ENCODE measurements around the gene FBXO42. TPM values are rescaled to one million over a fixed set of nuclear protein-coding genes. Genes with fewer than 3 reads are reported as not detected.

FBXO42 gene
- total and polyA plus RNA-seq, 5 donors from 2014 or later, result 13.5 to 23.2 (median 21.7) TPM

GRCh38 chr1:16210581-16210980, 141.7 kb downstream of the FBXO42 start:
- H3K4me1 ChIP-seq (ENCODE audit: control insufficient read depth, insufficient read depth, low read length, poor library complexity, severe bottlenecking), result peaks cover 13% of the 10 kb centered on the region
- peak overlapping the region in 1 of 4 donors; percentile 52 for H3K4me3 Mint-ChIP-seq
- H3K27me3 ChIP-seq (ENCODE audit: control insufficient read depth, insufficient read depth, low read length), result no peaks in the 10 kb centered on the region
- ATAC-seq (ENCODE audit: low read depth in 2 of 2) (no peak), DNase-seq (no peak)
- H3K9me3 Mint-ChIP-seq, result no peaks in the 10 kb centered on the region
- peaks cover 0 to 12% (median 4%) of the 10 kb centered on the region in 4 donors for H3K4me1 Mint-ChIP-seq
- peak overlapping the region in 1 of 3 donors; percentile 65 for H3K27ac Mint-ChIP-seq
- H3K36me3 Mint-ChIP-seq, result no peaks in the 10 kb centered on the region
- no peaks in the 10 kb centered on the region for H3K36me3 ChIP-seq (ENCODE audit: control insufficient read depth, insufficient read depth, low read length)
- no peak overlapping the region for H3K27ac ChIP-seq (ENCODE audit: insufficient read depth, low read length, poor library complexity, severe bottlenecking)
- no peaks in the 10 kb centered on the region for H3K9me3 ChIP-seq (ENCODE audit: control insufficient read depth in 2 of 2, low read length in 2 of 2)
- no peak overlapping the region for H3K4me3 ChIP-seq (ENCODE audit: low read depth, low read length)
- peaks cover 9% of the 10 kb centered on the region for H3K27me3 Mint-ChIP-seq

GRCh38 chr1:16209847-16210407, 142.4 kb downstream of the FBXO42 start:
- Mint-ChIP-seq H3K9me3 (no peaks in the 10 kb centered on the region), H3K27ac (peak overlapping the region in 1 of 3 donors; percentile 66), H3K27me3 (peaks cover 9% of the 10 kb centered on the region), H3K36me3 (no peaks in the 10 kb centered on the region), H3K4me1 (peaks cover 0 to 12% (median 6%) of the 10 kb centered on the region in 4 donors), H3K4me3 (peak overlapping the region in 2 of 4 donors; percentile 70 to 74)
- H3K36me3 ChIP-seq (ENCODE audit: control insufficient read depth, insufficient read depth, low read length), result no peaks in the 10 kb centered on the region
- H3K27me3 ChIP-seq (ENCODE audit: control insufficient read depth, insufficient read depth, low read length), result no peaks in the 10 kb centered on the region
- DNase-seq, result no peak
- no peak overlapping the region for H3K4me3 ChIP-seq (ENCODE audit: low read depth, low read length)
- no peaks in the 10 kb centered on the region for H3K9me3 ChIP-seq (ENCODE audit: control insufficient read depth in 2 of 2, low read length in 2 of 2)
- H3K27ac ChIP-seq (ENCODE audit: insufficient read depth, low read length, poor library complexity, severe bottlenecking), result no peak overlapping the region
- no peak for ATAC-seq (ENCODE audit: low read depth in 2 of 2)
- H3K4me1 ChIP-seq (ENCODE audit: control insufficient read depth, insufficient read depth, low read length, poor library complexity, severe bottlenecking), result peaks cover 14% of the 10 kb centered on the region

GRCh38 chr1:16209132-16209846, 143.0 kb downstream of the FBXO42 start:
- DNase-seq (no peak), ATAC-seq (ENCODE audit: low read depth in 2 of 2) (no peak)
- H3K27ac ChIP-seq (ENCODE audit: insufficient read depth, low read length, poor library complexity, severe bottlenecking), result no peak overlapping the region
- peak overlapping the region in 3 of 4 donors; percentile 52 to 74 (median 70) for H3K4me3 Mint-ChIP-seq
- H3K27me3 Mint-ChIP-seq, result peaks cover 9% of the 10 kb centered on the region
- H3K4me3 ChIP-seq (ENCODE audit: low read depth, low read length), result no peak overlapping the region
- H3K4me1 Mint-ChIP-seq, result peaks cover 0 to 16% (median 7%) of the 10 kb centered on the region in 4 donors
- no peaks in the 10 kb centered on the region for H3K9me3 ChIP-seq (ENCODE audit: control insufficient read depth in 2 of 2, low read length in 2 of 2)
- H3K9me3 Mint-ChIP-seq, result no peaks in the 10 kb centered on the region
- no peaks in the 10 kb centered on the region for H3K27me3 ChIP-seq (ENCODE audit: control insufficient read depth, insufficient read depth, low read length)
- H3K4me1 ChIP-seq (ENCODE audit: control insufficient read depth, insufficient read depth, low read length, poor library complexity, severe bottlenecking), result peaks cover 14% of the 10 kb centered on the region
- peaks cover 3% of the 10 kb centered on the region for H3K36me3 ChIP-seq (ENCODE audit: control insufficient read depth, insufficient read depth, low read length)
- no peaks in the 10 kb centered on the region for H3K36me3 Mint-ChIP-seq
- peak overlapping the region in 1 of 3 donors; percentile 66 for H3K27ac Mint-ChIP-seq

- Histone ChIP-seq H3K27ac (ENCODE audit: insufficient read depth, low read length, poor library complexity, severe bottlenecking) (no peak overlapping the region), H3K4me1 (ENCODE audit: control insufficient read depth, insufficient read depth, low read length, poor library complexity, severe bottlenecking) (peaks cover 14% of the 10 kb centered on the region), H3K27me3 (ENCODE audit: control insufficient read depth, insufficient read depth, low read length) (no peaks in the 10 kb centered on the region), H3K36me3 (ENCODE audit: control insufficient read depth, insufficient read depth, low read length) (peaks cover 5% of the 10 kb centered on the region), H3K9me3 (ENCODE audit: control insufficient read depth in 2 of 2, low read length in 2 of 2) (no peaks in the 10 kb centered on the region), H3K4me3 (ENCODE audit: low read depth, low read length) (no peak overlapping the region)
- Mint-ChIP-seq H3K9me3 (no peaks in the 10 kb centered on the region), H3K27ac (no peak overlapping the region), H3K27me3 (peaks cover 9% of the 10 kb centered on the region), H3K4me3 (peak overlapping the region in 3 of 4 donors; percentile 39 to 70 (median 67)), H3K4me1 (peaks cover 0 to 22% (median 11%) of the 10 kb centered on the region in 4 donors), H3K36me3 (peaks cover 3% of the 10 kb centered on the region)
- DNase-seq, result no peak
- no peak for ATAC-seq (ENCODE audit: low read depth in 2 of 2)
Observed at GRCh38 chr1:16208270-16208987, 143.9 kb downstream of the FBXO42 start.

- DNase-seq (no peak), ATAC-seq (ENCODE audit: low read depth in 2 of 2) (no peak)
- Histone ChIP-seq H3K4me1 (ENCODE audit: control insufficient read depth, insufficient read depth, low read length, poor library complexity, severe bottlenecking) (peaks cover 14% of the 10 kb centered on the region), H3K4me3 (ENCODE audit: low read depth, low read length) (peak overlapping the region; percentile 75), H3K36me3 (ENCODE audit: control insufficient read depth, insufficient read depth, low read length) (peaks cover 5% of the 10 kb centered on the region), H3K27me3 (ENCODE audit: control insufficient read depth, insufficient read depth, low read length) (no peaks in the 10 kb centered on the region), H3K27ac (ENCODE audit: insufficient read depth, low read length, poor library complexity, severe bottlenecking) (peak overlapping the region; percentile 94), H3K9me3 (ENCODE audit: control insufficient read depth in 2 of 2, low read length in 2 of 2) (no peaks in the 10 kb centered on the region)
- Mint-ChIP-seq H3K27ac (peak overlapping the region; percentile 82 to 97 (median 91)), H3K27me3 (peaks cover 4% of the 10 kb centered on the region), H3K36me3 (peaks cover 11% of the 10 kb centered on the region), H3K4me3 (peak overlapping the region; percentile 92 to 99 (median 96)), H3K4me1 (peaks cover 0 to 23% (median 12%) of the 10 kb centered on the region in 4 donors), H3K9me3 (no peaks in the 10 kb centered on the region)
Observed at GRCh38 chr1:16207318-16208269, 144.7 kb downstream of the FBXO42 start.

GRCh38 chr1:16206547-16207317, 145.5 kb downstream of the FBXO42 start:
- peak overlapping the region; percentile 92 to 99 (median 96) for H3K4me3 Mint-ChIP-seq
- H3K36me3 Mint-ChIP-seq, result peaks cover 11% of the 10 kb centered on the region
- H3K27ac Mint-ChIP-seq, result peak overlapping the region; percentile 91 to 97 (median 92)
- ATAC-seq (ENCODE audit: low read depth in 2 of 2) (peak; percentile 89 to 90), DNase-seq (peak; percentile 89 to 97 (median 93))
- H3K27ac ChIP-seq (ENCODE audit: insufficient read depth, low read length, poor library complexity, severe bottlenecking), result peak overlapping the region; percentile 94
- no peaks in the 10 kb centered on the region for H3K9me3 Mint-ChIP-seq
- peaks cover 14% of the 10 kb centered on the region for H3K4me1 ChIP-seq (ENCODE audit: control insufficient read depth, insufficient read depth, low read length, poor library complexity, severe bottlenecking)
- H3K9me3 ChIP-seq (ENCODE audit: control insufficient read depth in 2 of 2, low read length in 2 of 2), result no peaks in the 10 kb centered on the region
- H3K27me3 ChIP-seq (ENCODE audit: control insufficient read depth, insufficient read depth, low read length), result no peaks in the 10 kb centered on the region
- peak overlapping the region; percentile 75 for H3K4me3 ChIP-seq (ENCODE audit: low read depth, low read length)
- H3K4me1 Mint-ChIP-seq, result peaks cover 0 to 23% (median 12%) of the 10 kb centered on the region in 4 donors
- H3K27me3 Mint-ChIP-seq, result peaks cover 4% of the 10 kb centered on the region
- H3K36me3 ChIP-seq (ENCODE audit: control insufficient read depth, insufficient read depth, low read length), result peaks cover 5% of the 10 kb centered on the region

Data from CD4-positive, CD25-positive, alpha-beta regulatory T cell (primary cell).